AG04449 (cell line): ENCODE measurements around the gene CYFIP1.

Experiments
- CTCF ChIA-PET: fragments of 350-600 bp; formaldehyde crosslinking; extraction: SDS; loops from one replicate; lab custom pipeline; 2021; ENCODE audit warnings: antibody characterized with exemption; lab: Yijun Ruan, JAX
- POLR2A ChIA-PET: fragments of 400-600, 350-600 bp; formaldehyde crosslinking; extraction: SDS; loops from one replicate; lab custom pipeline; 2020; ENCODE audit warnings: antibody characterized with exemption, inconsistent platforms; lab: Yijun Ruan, JAX
- DNase-seq: peaks from one replicate; pipeline ENCODE4 v3.0.0-alpha.2; 2010; ENCODE audit warnings: low read depth, low spot score
- H3K4me3 ChIP-seq: 2 replicates; pipeline ENCODE4 v1.5.1; 2011; ENCODE audit warnings: low read depth, mild to moderate bottlenecking, control low read depth, low read length
- TF ChIP-seq, protein P1 (sequence below): IDR thresholded peaks from one replicate; pipeline ENCODE4 v1.5.1; 2011; ENCODE audit warnings: mild to moderate bottlenecking, moderate library complexity, low read length, control low read depth, inconsistent platforms; ENCODE audit not compliant: insufficient read depth; ENCODE audit errors: missing control alignments

Gene CYFIP1

DNA sequence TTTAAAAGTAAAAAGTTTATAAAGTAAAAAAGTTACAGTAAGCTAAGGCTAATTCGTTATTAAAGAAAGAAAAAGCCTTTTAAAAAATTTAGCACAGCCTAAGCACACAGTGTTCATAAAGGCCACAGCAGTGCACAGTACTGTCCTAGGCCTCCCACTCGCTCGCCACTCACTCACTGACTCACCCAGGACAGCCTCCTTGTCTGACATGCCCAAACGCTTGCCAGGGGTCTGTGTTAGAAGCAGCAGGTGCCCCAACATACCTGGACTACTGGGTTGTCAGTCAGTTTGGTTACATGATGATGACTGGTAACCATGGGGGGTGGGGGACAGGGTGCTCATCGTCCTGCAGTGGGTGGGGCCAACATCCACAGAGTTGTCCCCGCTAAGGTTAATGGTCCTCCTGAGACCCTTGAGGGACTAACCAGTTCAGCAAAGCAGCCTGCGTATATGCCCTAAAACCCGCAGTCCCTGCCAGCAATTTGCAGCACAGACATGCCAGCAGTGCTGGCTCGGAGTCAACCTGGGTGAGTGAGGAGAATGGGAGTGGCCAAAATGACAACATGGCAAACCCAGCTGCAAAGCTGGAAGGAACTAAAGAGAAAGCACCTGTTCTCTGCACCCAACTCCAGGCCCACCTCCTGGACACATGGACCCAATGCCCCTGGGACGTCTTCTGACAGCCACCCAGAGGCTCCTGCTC, 49.2 kb downstream of the CYFIP1 start:
- H3K4me3 ChIP-seq = no peak overlapping the region
- POLR2A ChIA-PET = no interaction called here
- TF ChIP-seq, protein P1, sequence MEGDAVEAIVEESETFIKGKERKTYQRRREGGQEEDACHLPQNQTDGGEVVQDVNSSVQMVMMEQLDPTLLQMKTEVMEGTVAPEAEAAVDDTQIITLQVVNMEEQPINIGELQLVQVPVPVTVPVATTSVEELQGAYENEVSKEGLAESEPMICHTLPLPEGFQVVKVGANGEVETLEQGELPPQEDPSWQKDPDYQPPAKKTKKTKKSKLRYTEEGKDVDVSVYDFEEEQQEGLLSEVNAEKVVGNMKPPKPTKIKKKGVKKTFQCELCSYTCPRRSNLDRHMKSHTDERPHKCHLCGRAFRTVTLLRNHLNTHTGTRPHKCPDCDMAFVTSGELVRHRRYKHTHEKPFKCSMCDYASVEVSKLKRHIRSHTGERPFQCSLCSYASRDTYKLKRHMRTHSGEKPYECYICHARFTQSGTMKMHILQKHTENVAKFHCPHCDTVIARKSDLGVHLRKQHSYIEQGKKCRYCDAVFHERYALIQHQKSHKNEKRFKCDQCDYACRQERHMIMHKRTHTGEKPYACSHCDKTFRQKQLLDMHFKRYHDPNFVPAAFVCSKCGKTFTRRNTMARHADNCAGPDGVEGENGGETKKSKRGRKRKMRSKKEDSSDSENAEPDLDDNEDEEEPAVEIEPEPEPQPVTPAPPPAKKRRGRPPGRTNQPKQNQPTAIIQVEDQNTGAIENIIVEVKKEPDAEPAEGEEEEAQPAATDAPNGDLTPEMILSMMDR = no peak
- CTCF ChIA-PET = interaction anchor here (0.7 to 1.0 kb wide), 2 partner anchors 8 to 11 kb away, joined by 3 read pairs; no protein-coding TSS in a partner anchor
- no peak for DNase-seq

DNA sequence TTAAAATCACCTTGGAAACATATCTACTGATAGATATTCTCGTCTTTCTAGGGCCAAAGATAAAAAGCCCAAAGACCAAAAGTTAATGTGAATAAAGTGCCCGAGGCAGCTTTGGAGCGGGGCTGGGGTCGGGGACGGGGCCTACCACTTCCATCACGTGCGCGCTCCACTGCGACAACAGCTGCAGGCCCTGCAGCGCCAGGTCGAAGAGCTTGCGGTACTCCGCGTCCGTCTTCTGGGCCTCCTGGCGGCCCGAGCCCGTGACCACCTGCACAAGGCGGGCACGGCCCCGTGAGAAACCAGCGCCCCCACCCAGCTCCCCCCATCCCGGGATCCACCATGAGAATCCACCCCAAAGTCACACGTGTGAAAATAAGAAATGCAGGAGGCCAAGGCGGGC, 52.4 kb downstream of the CYFIP1 start:
- TF ChIP-seq, protein P1 = no peak
- H3K4me3 ChIP-seq = no peak overlapping the region
- no peak for DNase-seq
- ChIA-PET POLR2A (no interaction called here), CTCF (no interaction called here)

DNA sequence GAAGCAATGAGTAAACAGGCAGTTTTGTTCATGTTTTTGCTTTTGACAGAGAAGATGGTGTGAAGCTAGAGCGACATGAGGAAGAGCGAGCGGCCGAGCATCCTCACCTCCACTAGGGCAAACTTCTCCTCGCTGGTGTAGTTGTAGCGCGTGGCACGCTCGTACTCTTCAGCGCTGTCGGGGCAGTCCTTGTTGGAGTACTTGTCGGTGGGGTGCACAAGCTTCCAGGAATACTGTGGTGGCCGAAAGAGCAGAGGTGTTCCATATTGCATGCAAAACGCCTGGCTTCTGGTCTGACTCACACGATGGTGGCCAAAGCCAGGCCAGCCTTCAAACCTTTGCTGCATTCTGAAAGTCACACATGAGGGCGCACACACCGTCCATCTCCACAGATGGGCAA, 54.3 kb downstream of the CYFIP1 start:
- ChIA-PET CTCF (no interaction called here), POLR2A (no interaction called here)
- no peak for DNase-seq
- H3K4me3 ChIP-seq = no peak overlapping the region
- TF ChIP-seq, protein P1 = no peak

DNA sequence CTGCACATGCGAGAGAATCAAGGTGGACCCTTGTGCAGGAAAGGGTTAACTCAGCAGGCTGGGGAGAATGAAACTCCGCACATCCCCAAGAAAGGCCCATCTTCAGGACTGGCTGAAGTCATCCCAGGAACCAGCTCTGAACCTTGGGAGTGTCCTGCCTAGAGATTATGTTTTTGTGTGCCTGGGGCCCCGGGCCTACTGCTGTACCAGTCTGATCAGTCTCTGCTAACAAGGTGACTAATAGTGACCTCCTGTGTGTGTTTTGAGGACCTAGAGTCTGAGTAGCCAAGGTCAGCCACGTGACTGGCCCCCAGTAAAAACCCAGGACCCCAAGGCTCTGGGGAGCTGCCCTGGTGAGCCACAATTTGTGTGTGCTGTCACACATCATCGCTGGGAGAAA, 58.2 kb downstream of the CYFIP1 start:
- ChIA-PET CTCF (interaction anchor here (1.2 to 2.2 kb wide), 2 partner anchors 114 to 538 kb away, joined by 3 to 4 read pairs; no protein-coding TSS in a partner anchor), POLR2A (no interaction called here)
- TF ChIP-seq, protein P1 = no peak
- DNase-seq = no peak
- H3K4me3 ChIP-seq = no peak overlapping the region

DNA sequence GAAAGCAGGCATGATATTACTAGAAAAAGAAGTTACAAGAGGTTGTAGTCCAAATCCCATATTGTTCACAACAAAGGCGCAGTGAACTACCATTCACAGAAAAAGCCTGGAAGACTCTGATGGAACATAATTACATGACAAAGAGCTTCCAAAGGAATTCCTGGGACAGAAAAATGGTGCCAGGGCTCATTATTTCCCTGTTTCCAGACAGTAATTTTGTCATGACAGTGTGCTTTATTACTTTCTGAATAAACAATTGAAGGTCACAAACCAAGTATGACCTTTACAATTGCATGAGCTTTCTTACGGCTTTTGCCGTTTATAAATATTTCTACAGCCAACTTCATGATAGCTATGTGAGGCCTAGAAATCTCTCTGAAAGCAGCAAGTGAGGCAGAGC, 61.0 kb downstream of the CYFIP1 start:
- H3K4me3 ChIP-seq = no peak overlapping the region
- CTCF ChIA-PET = no interaction called here
- POLR2A ChIA-PET = no interaction called here
- TF ChIP-seq, protein P1 = no peak
- DNase-seq = no peak

DNA sequence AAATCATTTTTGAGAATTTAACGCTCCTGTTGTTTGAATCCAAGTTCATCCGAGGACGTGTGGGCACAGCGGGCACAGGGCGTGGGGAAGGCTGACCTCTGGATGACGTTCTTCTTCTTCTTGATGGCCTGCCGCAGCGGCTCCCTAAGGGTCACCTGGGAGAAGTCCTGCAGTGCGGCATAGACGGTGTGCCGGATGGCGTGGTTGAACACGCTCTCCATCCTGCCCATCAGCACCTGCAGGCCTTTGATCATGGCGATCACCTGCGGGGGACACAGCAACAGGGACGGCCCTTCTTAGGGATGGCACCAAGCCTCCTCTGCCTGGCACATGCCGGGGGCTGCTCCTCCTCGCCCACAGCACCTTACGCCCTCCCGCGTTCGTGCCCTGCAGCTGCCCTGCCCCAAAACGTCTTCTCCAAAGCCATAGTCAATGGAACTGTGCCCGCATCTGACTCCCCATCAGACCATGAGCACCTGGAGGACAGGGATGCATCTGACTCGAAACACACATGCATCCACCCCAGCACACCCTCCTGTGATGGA, 61.5 kb downstream of the CYFIP1 start:
- DNase-seq = no peak
- ChIA-PET CTCF (no interaction called here), POLR2A (no interaction called here)
- TF ChIP-seq, protein P1 = no peak
- H3K4me3 ChIP-seq = no peak overlapping the region
